Activated CD4-positive, alpha-beta T cell treated with anti-CD3 and anti-CD28 coated beads for 48 hours (primary cell): ENCODE measurements around the gene RNF175.

Experiments
- DNase-seq: peaks from one replicate; pipeline ENCODE4 v3.0.0-alpha.2; 2020

Gene RNF175

GRCh38 chr4:153759407-153760316 lies at the start of gene RNF175:
Gene RNF175 (minus strand): TSS chr4:153760024. CDS start chr4:153759862, 162 bp downstream.
- DNase-seq, result peak; percentile 36

- DNase-seq, result peak; percentile 57
Observed at GRCh38 chr4:153809307-153809706, 49.5 kb upstream of the RNF175 start.

- no peak for DNase-seq
Observed at GRCh38 chr4:153808175-153808574, 48.4 kb upstream of the RNF175 start.

- DNase-seq, result no peak
Observed at GRCh38 chr4:153806073-153806472, 46.2 kb upstream of the RNF175 start.

- no peak for DNase-seq
Observed at GRCh38 chr4:153804722-153805121, 44.9 kb upstream of the RNF175 start.

GRCh38 chr4:153799694-153800074 lies 39.9 kb upstream of the RNF175 start:
- DNase-seq, result no peak

GRCh38 chr4:153798901-153799693 lies 39.3 kb upstream of the RNF175 start:
- DNase-seq, result no peak

- DNase-seq, result no peak
Observed at GRCh38 chr4:153798420-153798819, 38.6 kb upstream of the RNF175 start.

GRCh38 chr4:153794006-153794405 lies 34.2 kb upstream of the RNF175 start:
- no peak for DNase-seq

GRCh38 chr4:153792618-153793247 lies 32.9 kb upstream of the RNF175 start:
- no peak for DNase-seq

- DNase-seq, result peak; percentile 72
Observed at GRCh38 chr4:153791746-153792617, 32.2 kb upstream of the RNF175 start.

- DNase-seq, result peak; percentile 63
Observed at GRCh38 chr4:153790962-153791551, 31.2 kb upstream of the RNF175 start.

GRCh38 chr4:153790500-153790865 lies 30.7 kb upstream of the RNF175 start:
- DNase-seq, result no peak

- DNase-seq, result no peak
Observed at GRCh38 chr4:153789741-153790499, 30.1 kb upstream of the RNF175 start.

- peak; percentile 36 for DNase-seq
Observed at GRCh38 chr4:153788413-153789276, 28.8 kb upstream of the RNF175 start, which contains the start of gene SFRP2. Gene SFRP2 (minus strand): TSS chr4:153789083. CDS start chr4:153788835, 248 bp downstream.

GRCh38 chr4:153788051-153788412 lies 28.2 kb upstream of the RNF175 start:
- DNase-seq, result no peak

- DNase-seq, result no peak
Observed at GRCh38 chr4:153787575-153787974, 27.8 kb upstream of the RNF175 start.

- no peak for DNase-seq
Observed at GRCh38 chr4:153787061-153787560, 27.3 kb upstream of the RNF175 start.

- DNase-seq, result no peak
Observed at GRCh38 chr4:153785910-153786721, 26.3 kb upstream of the RNF175 start.
